Muscle layer of colon (tissue), 2 donors: Measurements from ENCODE around the gene ADRA2B.
"Not testable (repeated sequence)": the region's sequence is repeated elsewhere in the genome, so short reads cannot be mapped to it uniquely, and the experiment has no call there.

Experiments
- H3K27ac ChIP-seq: one replicate; pipeline ENCODE4 v1.7.0; 2013; ENCODE audit warnings: low read depth, mild to moderate bottlenecking, low read length, moderate library complexity
- H3K27me3 ChIP-seq, 2 donors: one replicate each; pipeline ENCODE4 v1.7.0; 2013; ENCODE audit warnings: low read length in 2 of 2, mild to moderate bottlenecking in 2 of 2; ENCODE audit not compliant: insufficient read depth in 2 of 2, control insufficient read depth in 1 of 2
- H3K36me3 ChIP-seq: one replicate; pipeline ENCODE4 v1.7.0; 2013; ENCODE audit warnings: mild to moderate bottlenecking, low read length; ENCODE audit not compliant: insufficient read depth
- H3K4me1 ChIP-seq: one replicate; pipeline ENCODE4 v1.7.0; 2013; ENCODE audit warnings: mild to moderate bottlenecking, low read length; ENCODE audit not compliant: insufficient read depth
- H3K4me3 ChIP-seq, 2 donors: one replicate each; pipeline ENCODE4 v1.7.0; 2013; ENCODE audit warnings: low read length in 2 of 2, low read depth in 1 of 2, mild to moderate bottlenecking in 1 of 2, moderate library complexity in 1 of 2
- H3K9ac ChIP-seq: one replicate; pipeline ENCODE4 v1.7.0; 2013; ENCODE audit warnings: low read length
- H3K9me3 ChIP-seq: one replicate; pipeline ENCODE4 v1.7.0; 2013; ENCODE audit warnings: mild to moderate bottlenecking, low read length
- donor health status: abdominal sarcoma.
- donor health status: Adenocarcinoma of cecum.

Gene ADRA2B

DNA sequence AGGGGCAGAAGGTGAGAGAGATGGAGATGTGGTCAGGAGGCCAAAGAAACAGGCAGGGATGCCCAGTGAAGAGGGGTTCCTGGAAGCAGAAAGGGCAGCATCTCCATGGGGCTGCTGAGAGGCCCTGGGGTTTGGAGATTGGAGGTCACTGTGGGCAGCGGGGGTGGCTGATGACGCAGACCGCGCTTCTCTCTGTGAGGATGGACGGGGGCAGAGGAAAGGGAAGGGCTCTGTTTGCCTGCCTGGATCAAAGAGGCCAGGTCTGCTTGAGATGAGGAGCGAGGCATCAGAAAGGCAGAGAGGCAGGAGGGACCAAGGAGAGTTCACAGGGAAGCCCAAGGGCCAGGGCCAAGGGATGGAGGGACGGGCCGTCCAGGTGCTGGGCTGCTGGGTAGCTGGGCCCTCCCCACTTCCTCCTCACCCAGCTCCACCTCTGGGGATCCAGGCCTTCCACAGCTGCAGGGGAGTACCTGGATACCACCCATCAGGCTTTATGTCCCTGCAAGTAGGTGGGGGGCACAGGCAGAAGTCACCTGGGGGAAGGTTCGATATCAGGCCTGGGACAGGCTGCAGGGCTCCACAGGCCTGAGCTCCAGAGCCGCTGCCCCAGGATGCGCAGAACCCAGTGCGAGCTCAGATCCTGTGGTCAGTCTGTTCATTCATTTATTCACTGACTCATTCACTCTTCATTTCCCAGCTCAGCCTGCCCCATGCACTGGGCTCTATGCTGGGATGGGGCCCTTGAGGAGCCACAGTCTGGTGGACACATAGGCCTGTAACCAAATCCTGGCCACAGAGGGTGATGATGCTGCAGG lies 30.6 kb downstream of the ADRA2B start:
- no peaks in the 10 kb centered on the region for H3K9me3 ChIP-seq
- no peaks in the 10 kb centered on the region for H3K27me3 ChIP-seq
- H3K4me3 ChIP-seq = no peak overlapping the region
- H3K36me3 ChIP-seq = no peaks in the 10 kb centered on the region
- H3K4me1 ChIP-seq = no peaks in the 10 kb centered on the region
- no peak overlapping the region for H3K27ac ChIP-seq
- H3K9ac ChIP-seq = no peak overlapping the region

DNA sequence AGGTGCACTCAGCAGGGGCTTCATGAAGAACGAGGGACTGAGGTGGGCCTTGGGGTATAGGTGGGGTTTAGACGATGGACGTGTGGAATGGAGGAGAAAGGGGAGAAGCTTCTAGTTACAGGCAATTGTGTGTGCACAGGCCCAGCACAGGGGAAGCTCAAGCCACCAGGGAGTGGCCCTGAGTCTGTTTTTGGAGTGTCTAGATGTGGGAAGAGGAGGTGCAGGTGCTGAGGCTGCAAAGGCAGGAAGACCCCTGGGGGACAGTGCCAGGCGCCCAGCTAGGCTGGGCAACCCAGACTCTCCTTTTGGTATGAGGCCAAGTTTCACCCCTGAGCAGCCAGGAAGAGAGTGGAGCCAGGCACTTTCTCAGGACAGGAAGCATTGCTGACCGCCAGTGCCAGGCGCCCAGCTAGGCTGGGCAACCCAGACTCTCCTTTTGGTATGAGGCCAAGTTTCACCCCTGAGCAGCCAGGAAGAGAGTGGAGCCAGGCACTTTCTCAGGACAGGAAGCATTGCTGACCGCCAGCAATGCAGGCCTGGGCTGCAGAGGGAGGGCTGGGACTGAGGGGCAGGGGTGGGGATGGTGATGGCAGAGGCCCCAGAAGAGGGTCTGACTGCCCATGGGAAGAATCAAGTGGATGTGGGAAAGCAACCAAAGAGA lies 31.4 kb downstream of the ADRA2B start:
- not testable (repeated sequence) for H3K27ac ChIP-seq, H3K27me3 ChIP-seq, H3K9me3 ChIP-seq, H3K4me3 ChIP-seq, H3K9ac ChIP-seq, H3K36me3 ChIP-seq, H3K4me1 ChIP-seq

DNA sequence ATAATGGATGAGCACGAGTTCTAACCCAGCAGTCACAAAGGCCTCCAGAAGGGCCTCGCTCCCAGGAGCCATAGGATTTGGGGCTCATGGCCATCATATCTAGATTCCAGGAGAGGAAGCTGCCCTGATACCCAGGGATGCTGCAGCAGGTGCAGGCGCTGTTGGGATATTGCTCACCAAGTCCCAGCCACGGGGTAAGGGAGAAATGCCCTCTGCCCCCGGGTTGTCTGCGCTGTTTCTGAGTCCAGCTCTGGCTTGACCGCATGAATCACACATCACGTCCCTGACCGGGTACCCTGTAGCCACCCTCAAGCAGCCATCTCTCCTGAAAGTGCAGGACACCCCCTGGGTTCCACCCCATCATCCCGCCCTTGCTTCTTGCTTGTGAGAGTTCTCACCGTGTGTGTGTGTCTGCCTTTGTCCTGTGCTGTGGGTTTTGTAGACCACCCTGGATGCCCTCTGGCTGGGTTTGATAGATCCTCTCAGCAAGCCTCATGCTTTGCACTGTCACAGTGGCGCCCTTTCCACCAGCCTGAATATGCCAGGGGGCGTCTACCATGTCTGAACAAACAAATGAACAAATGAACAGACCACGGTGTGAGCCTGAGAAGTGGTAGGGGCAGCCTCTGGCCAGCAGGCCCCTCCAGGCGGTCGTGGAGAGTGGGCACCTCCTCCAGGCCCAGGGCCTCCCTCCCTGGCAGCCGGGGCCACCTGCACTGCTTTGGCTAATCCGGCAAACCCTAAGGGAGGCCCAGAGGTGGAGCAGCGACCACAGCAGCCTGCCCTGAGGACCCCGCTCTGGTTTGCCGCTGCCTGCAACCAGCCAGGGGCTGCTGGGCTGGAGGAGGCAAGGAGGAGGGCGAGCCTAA lies 32.1 kb downstream of the ADRA2B start:
- no peak overlapping the region for H3K27ac ChIP-seq
- H3K27me3 ChIP-seq = no peaks in the 10 kb centered on the region
- no peaks in the 10 kb centered on the region for H3K9me3 ChIP-seq
- H3K9ac ChIP-seq = no peak overlapping the region
- H3K4me3 ChIP-seq = no peak overlapping the region
- H3K36me3 ChIP-seq = no peaks in the 10 kb centered on the region
- no peaks in the 10 kb centered on the region for H3K4me1 ChIP-seq

DNA sequence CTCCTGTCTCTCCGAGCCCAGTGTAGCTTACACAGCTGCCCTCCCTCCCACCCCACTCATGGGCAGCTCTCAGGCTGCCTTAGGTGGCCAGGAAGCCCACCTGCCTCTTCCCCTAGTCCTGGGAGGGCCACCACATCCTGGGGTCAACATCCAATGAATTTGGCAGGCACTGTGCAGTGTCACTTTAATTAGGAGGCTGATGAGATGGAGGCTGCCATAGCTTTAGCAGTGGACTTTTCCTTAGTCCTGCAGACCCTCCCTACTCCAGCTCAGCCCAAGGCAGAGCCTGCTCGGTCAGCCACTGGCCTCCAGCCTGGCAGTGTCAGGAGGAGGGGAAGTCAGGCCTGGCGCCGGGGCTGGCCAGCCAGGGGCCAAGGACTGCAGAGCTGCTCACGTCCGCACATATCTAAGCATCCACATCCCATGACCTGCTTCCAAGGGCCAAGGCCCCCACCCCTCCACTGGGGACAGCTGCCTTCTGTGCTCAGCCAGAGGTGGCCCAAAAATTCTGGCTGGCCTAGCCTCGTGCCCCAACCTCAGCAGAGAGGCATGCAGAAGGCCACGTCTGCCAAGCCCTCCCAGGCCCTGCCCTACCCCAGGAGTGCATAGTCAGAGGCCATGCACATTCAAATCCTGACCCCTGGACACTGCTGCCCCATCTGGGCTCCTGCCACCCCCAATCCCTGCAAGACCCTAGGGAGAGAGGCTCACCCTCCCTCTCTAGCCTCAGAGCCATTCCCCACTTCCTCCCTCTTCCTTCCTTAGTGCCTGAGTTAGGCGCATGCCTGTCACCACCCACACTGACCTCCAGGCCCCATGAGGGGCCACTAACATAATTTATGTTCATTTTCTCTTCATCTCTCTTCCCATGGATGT lies 33.1 kb downstream of the ADRA2B start:
- Histone ChIP-seq H3K9ac (no peak overlapping the region), H3K36me3 (no peaks in the 10 kb centered on the region), H3K27me3 (no peaks in the 10 kb centered on the region), H3K4me3 (no peak overlapping the region), H3K4me1 (no peaks in the 10 kb centered on the region), H3K27ac (no peak overlapping the region), H3K9me3 (no peaks in the 10 kb centered on the region)

DNA sequence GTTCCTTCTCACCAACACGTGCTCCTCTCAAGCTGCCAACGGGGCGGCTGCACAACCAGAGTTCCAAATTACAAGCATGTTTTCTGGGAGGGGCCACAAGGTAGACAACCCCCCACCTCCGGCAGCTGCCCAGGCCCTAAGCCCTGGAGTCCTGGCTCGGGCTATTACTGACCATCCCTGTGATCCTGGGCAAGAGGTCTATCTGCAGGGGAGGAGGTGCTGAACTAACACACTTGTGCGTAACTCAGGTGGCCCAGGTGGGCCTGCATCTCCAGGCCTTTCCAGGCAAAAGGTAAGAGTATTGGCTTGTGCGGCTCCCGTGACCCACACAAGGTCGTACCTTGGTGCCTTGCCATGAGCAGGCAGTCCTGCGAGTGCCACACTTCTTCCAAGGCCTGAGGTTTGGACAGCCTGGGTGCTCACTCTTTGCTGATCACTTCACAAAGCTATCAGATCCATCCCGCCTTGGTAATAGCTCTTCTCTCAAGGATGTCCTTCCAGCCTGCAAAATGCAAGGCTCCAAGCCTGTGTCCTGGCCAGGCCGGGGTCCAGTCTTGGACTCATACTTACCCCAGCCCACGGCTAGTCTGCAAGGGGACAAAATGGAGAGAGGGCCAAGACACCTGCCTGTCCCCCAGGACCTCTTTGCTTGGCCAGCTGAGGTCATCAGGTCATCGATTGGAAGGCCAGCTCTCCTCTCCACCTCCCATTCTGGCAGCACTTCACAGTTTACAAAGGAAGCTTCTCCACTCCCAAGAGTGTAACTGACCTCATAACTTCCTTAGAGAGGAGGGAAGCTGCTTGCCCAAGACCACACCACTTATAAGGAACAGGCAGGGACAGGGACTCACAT lies 33.9 kb downstream of the ADRA2B start:
- no peak overlapping the region for H3K4me3 ChIP-seq
- H3K9ac ChIP-seq = no peak overlapping the region
- H3K36me3 ChIP-seq = no peaks in the 10 kb centered on the region
- no peaks in the 10 kb centered on the region for H3K27me3 ChIP-seq
- H3K4me1 ChIP-seq = no peaks in the 10 kb centered on the region
- H3K27ac ChIP-seq = no peak overlapping the region
- no peaks in the 10 kb centered on the region for H3K9me3 ChIP-seq

DNA sequence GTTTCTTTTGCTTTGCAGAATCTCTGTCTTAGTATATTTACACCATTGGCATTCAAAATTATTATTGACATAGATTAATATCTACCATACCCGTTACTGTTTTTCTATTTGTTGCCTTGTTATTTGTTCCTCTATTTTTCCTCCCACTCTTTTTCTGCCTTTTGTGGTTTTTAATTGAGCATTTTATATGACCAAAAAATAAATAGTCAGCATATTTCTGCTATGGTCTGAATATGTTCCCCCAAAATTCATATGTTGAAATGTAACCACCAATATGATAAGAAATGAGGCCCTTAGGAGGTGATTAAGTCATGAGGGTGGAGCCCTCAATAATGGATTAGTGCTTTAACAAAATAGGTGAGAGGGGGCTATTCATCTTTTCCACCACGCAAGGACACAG lies 35.3 kb downstream of the ADRA2B start:
- Histone ChIP-seq H3K9ac (no peak overlapping the region), H3K36me3 (no peaks in the 10 kb centered on the region), H3K4me3 (no peak overlapping the region), H3K27me3 (no peaks in the 10 kb centered on the region), H3K27ac (no peak overlapping the region), H3K9me3 (no peaks in the 10 kb centered on the region), H3K4me1 (no peaks in the 10 kb centered on the region)

DNA sequence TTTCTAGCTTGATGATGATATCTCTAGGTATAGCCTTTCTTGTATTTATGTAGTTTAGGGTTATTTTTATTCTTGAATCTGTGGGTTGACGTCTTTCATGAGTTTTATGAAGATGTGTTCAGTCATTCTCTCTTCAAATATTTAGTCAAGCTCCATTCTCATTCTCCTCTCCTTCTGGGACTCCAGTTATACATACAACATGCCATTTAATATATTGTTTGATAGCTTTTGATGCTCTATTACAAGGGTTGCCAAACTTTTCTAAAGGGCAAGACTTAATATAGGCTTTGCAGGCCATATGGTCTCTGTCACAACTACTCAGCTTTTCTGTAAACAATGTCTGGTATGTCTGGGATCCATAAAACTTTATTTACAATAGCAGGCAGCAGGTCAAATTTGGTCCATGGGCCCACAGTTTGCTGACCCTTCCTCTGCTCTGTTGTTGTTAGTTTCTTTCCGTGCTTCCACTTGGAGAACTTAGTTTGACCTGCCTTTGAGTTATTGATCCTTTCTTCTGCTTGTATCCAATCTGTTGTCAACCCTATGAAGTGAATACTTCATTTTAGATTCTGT lies 41.1 kb downstream of the ADRA2B start:
- no peaks in the 10 kb centered on the region for H3K27me3 ChIP-seq
- no peak overlapping the region for H3K9ac ChIP-seq
- H3K4me1 ChIP-seq = no peaks in the 10 kb centered on the region
- no peak overlapping the region for H3K27ac ChIP-seq
- no peak overlapping the region for H3K4me3 ChIP-seq
- H3K9me3 ChIP-seq = no peaks in the 10 kb centered on the region
- H3K36me3 ChIP-seq = no peaks in the 10 kb centered on the region

DNA sequence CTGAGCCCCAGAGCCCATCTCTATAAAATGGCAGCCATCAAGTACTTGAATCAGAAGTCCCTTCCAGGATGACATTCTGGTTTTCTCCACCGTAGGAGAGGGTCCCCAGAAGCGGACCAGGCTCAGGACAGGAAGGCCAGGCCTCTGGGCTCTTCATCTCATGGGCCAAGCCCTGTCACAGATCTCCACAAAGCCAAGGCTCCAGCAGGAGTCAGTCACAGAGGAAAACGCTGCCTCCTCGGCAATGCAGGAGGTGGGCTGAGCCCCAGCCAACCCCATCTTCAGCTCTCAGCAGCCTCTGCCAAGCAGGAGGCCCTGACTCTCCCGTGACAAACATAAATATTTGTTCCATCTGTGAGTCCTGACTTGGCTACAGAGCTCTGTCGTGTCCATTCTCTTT lies 42.2 kb downstream of the ADRA2B start:
- H3K9ac ChIP-seq = no peak overlapping the region
- no peaks in the 10 kb centered on the region for H3K4me1 ChIP-seq
- no peaks in the 10 kb centered on the region for H3K36me3 ChIP-seq
- H3K9me3 ChIP-seq = no peaks in the 10 kb centered on the region
- no peaks in the 10 kb centered on the region for H3K27me3 ChIP-seq
- H3K27ac ChIP-seq = no peak overlapping the region
- H3K4me3 ChIP-seq = no peak overlapping the region

DNA sequence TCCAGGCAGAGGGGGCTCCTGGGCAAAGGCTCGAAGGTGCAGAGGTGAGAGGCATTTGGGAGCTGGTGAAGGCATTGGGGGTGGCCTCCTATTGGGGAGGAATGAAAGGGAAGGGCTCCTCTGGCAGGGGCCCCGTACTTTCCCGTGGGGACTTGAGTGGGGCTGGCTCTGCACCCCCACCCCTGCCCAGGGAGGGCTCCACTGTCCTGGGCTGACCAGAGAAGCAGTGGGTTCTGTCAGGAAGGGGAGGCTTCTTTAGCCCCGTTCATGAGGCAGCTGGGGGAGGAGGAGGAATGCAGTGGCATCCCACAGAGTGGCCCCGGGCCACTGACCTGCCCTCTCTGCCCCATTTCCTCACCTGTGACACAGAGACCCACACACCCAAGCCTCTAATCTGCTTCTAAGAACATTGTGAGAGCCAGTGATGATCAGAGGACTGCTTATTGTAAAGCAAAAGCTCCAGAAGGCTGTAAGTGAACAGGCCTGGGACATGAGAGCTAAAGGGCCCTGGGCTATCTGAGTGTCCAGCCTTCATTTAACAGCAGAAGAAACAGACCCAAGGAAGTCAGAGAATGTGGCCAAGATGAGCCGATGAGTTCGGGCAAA lies 43.1 kb downstream of the ADRA2B start:
- Histone ChIP-seq H3K36me3 (no peaks in the 10 kb centered on the region), H3K4me1 (no peaks in the 10 kb centered on the region), H3K9ac (no peak overlapping the region), H3K4me3 (no peak overlapping the region), H3K27me3 (no peaks in the 10 kb centered on the region), H3K9me3 (no peaks in the 10 kb centered on the region), H3K27ac (no peak overlapping the region)

DNA sequence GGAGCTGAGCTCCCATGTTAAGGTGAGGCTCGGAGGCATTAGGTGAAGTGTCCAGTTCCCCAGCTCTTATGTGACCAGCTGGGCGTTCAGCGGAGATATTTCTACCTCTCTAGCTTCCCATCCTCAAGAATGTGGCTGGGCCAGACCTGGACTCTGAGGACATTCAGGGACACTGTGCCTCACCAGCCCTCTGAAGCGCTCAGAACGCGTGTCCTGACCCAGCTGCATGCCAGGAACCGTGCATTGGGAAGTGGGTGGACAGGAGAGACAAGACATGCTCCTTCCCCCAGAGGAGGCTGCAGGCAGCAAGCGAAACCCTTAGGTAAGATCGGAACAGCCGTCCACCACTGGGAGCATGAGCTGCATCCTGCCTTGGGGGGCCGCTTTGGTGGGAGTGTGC lies 43.6 kb downstream of the ADRA2B start:
- no peak overlapping the region for H3K4me3 ChIP-seq
- H3K27me3 ChIP-seq = no peaks in the 10 kb centered on the region
- no peaks in the 10 kb centered on the region for H3K9me3 ChIP-seq
- no peak overlapping the region for H3K27ac ChIP-seq
- H3K36me3 ChIP-seq = no peaks in the 10 kb centered on the region
- no peak overlapping the region for H3K9ac ChIP-seq
- H3K4me1 ChIP-seq = no peaks in the 10 kb centered on the region
